Small intestine (tissue), 7 donors: ENCODE measurements around the gene NRN1. TPM values are rescaled to one million over a fixed set of nuclear protein-coding genes. Genes with fewer than 3 reads are reported as not detected.

Experiments
- DNase-seq, 2 donors: peaks; one replicate each; pipeline versions ENCODE4 v3.0.0 to v3.0.0-alpha.2; 2013
- FAIRE-seq: peaks from 2 replicates; lab custom pipeline; 2012; peaks lifted over from hg19 to GRCh38; lab: Jason Lieb, UNC
- H3K27ac ChIP-seq, 3 donors: one replicate each; pipeline ENCODE4 v1.5.1; 2013; ENCODE audit warnings: low read length in 2 of 3, mild to moderate bottlenecking in 2 of 3, control low read depth in 1 of 3, inconsistent platforms in 1 of 3, low read depth in 1 of 3, moderate library complexity in 1 of 3
- H3K27me3 ChIP-seq, 3 donors: one replicate each; pipeline ENCODE4 v1.6.1; 2013; ENCODE audit warnings: low read length in 3 of 3, inconsistent platforms in 1 of 3; ENCODE audit not compliant: control insufficient read depth in 3 of 3, insufficient read depth in 3 of 3
- H3K36me3 ChIP-seq, 3 donors: one replicate each; pipeline ENCODE4 v1.6.1; 2013; ENCODE audit warnings: low read length in 3 of 3, inconsistent platforms in 1 of 3, low read depth in 1 of 3, mild to moderate bottlenecking in 1 of 3, moderate library complexity in 1 of 3; ENCODE audit not compliant: control insufficient read depth in 3 of 3, insufficient read depth in 2 of 3
- H3K4me1 ChIP-seq, 3 donors: one replicate each; pipeline ENCODE4 v1.6.1; 2013; ENCODE audit warnings: low read length in 2 of 3, inconsistent platforms in 1 of 3, low read depth in 1 of 3, mild to moderate bottlenecking in 1 of 3, moderate library complexity in 1 of 3; ENCODE audit not compliant: control insufficient read depth in 3 of 3, insufficient read depth in 2 of 3
- H3K4me3 ChIP-seq, 3 donors: one replicate each; pipeline ENCODE4 v1.5.1; 2013; ENCODE audit warnings: low read length in 3 of 3, control low read depth in 1 of 3, inconsistent platforms in 1 of 3, low read depth in 1 of 3, mild to moderate bottlenecking in 1 of 3, moderate library complexity in 1 of 3
- H3K9me3 ChIP-seq, 2 donors: one replicate each; pipeline ENCODE4 v1.6.1; 2013; ENCODE audit warnings: low read depth in 1 of 2, low read length in 1 of 2; ENCODE audit not compliant: control insufficient read depth in 2 of 2, insufficient read depth in 1 of 2
- WGBS, 3 donors: extraction: QIAGEN DNeasy Blood & Tissue Kit; methylation state at CpG; one replicate each; pipeline ENCODE4 v1.1.7; 2013; 5-methylcytosine and 5-hydroxymethylcytosine counted together
- polyA plus RNA-seq, 4 donors: library from polyadenylated mRNA; stranded (reverse) in 3 of 4; unstranded in 1 of 4; fragments of 200-250 nt in 3 of 4; fragments of 120-200 nt in 1 of 4; gene quantifications; one replicate each; pipeline versions ENCODE4 v1.2.1 to v1.2.3, GENCODE V29; 2013
- donor health status: healthy with polysubstance abuse.
- donor health status: control.
- donor health status: control.
- donor health status: Bipolar disorder and iron deficiency.
- donor health status: healthy.

Gene NRN1
- polyA plus RNA-seq, 4 donors: 2.0 to 13.2 (median 3.2) TPM; not detected in 1

- no peaks in the 10 kb centered on the region for H3K4me1 ChIP-seq
- DNase-seq (no peak), FAIRE-seq (no peak)
- H3K27ac ChIP-seq: no peak overlapping the region
- H3K27me3 ChIP-seq: peaks cover 0 to 2% (median 0%) of the 10 kb centered on the region in 3 donors
- H3K9me3 ChIP-seq: peaks cover 0 to 2% of the 10 kb centered on the region in 2 donors
- H3K36me3 ChIP-seq: no peaks in the 10 kb centered on the region
- WGBS, 3 donors: 84 to 96% (median 88%) methylated on average over 2 of the region's 2 CpGs
- no peak overlapping the region for H3K4me3 ChIP-seq
Measured at GRCh38 chr6:5961836-5962235, 44.9 kb downstream of the NRN1 start.

GRCh38 chr6:5960456-5960855 lies 46.3 kb downstream of the NRN1 start:
- Histone ChIP-seq H3K27me3 (peaks cover 0 to 3% (median 0%) of the 10 kb centered on the region in 3 donors), H3K4me1 (no peaks in the 10 kb centered on the region), H3K4me3 (no peak overlapping the region), H3K27ac (no peak overlapping the region), H3K36me3 (no peaks in the 10 kb centered on the region), H3K9me3 (peaks cover 0 to 2% of the 10 kb centered on the region in 2 donors)
- WGBS, 3 donors: 69 to 77% (median 73%) methylated on average over 5 of the region's 5 CpGs
- FAIRE-seq (no peak), DNase-seq (no peak)

GRCh38 chr6:5958921-5959320 lies 47.8 kb downstream of the NRN1 start:
- FAIRE-seq (no peak), DNase-seq (no peak)
- peaks cover 0 to 3% (median 0%) of the 10 kb centered on the region in 3 donors for H3K27me3 ChIP-seq
- no peaks in the 10 kb centered on the region for H3K36me3 ChIP-seq
- H3K9me3 ChIP-seq: peaks cover 0 to 2% of the 10 kb centered on the region in 2 donors
- WGBS, 3 donors: 75 to 90% (median 88%) methylated on average over 2 of the region's 2 CpGs
- H3K4me1 ChIP-seq: no peaks in the 10 kb centered on the region
- H3K4me3 ChIP-seq: no peak overlapping the region
- no peak overlapping the region for H3K27ac ChIP-seq

GRCh38 chr6:5956939-5957338 lies 49.8 kb downstream of the NRN1 start:
- DNase-seq (no peak), FAIRE-seq (no peak)
- H3K36me3 ChIP-seq: no peaks in the 10 kb centered on the region
- H3K27ac ChIP-seq: no peak overlapping the region
- peaks cover 0 to 3% (median 3%) of the 10 kb centered on the region in 3 donors for H3K27me3 ChIP-seq
- H3K4me3 ChIP-seq: no peak overlapping the region
- no peaks in the 10 kb centered on the region for H3K9me3 ChIP-seq
- H3K4me1 ChIP-seq: no peaks in the 10 kb centered on the region
- 69 to 73% (median 71%) methylated on average over 6 of the region's 6 CpGs for WGBS, 3 donors

- Histone ChIP-seq H3K36me3 (no peaks in the 10 kb centered on the region), H3K4me1 (no peaks in the 10 kb centered on the region), H3K9me3 (no peaks in the 10 kb centered on the region), H3K27me3 (peaks cover 0 to 3% (median 0%) of the 10 kb centered on the region in 3 donors), H3K27ac (no peak overlapping the region), H3K4me3 (no peak overlapping the region)
- WGBS, 3 donors: 48 to 58% (median 56%) methylated on average over 5 of the region's 5 CpGs
- FAIRE-seq: no peak
- no peak for DNase-seq
Measured at GRCh38 chr6:5950361-5950785, 56.4 kb downstream of the NRN1 start.
